GM23248 (cell line): ENCODE results near the gene PC.

Source experiments
- EZH2 ChIP-seq: fragments of 200-600 bp; sonication (generic); IDR thresholded peaks from 2 replicates; pipeline ENCODE4 v1.6.1; 2018; ENCODE audit warnings: antibody characterized with exemption, mild to moderate bottlenecking; ENCODE audit not compliant: insufficient read depth, poor library complexity, severe bottlenecking
- EZH2phosphoT487 ChIP-seq: fragments of 200-600 bp; sonication (generic); IDR thresholded peaks from 2 replicates; pipeline ENCODE4 v1.6.1; 2018; ENCODE audit warnings: antibody characterized with exemption, moderate library complexity, mild to moderate bottlenecking, low read depth; ENCODE audit not compliant: insufficient read depth

DNA sequence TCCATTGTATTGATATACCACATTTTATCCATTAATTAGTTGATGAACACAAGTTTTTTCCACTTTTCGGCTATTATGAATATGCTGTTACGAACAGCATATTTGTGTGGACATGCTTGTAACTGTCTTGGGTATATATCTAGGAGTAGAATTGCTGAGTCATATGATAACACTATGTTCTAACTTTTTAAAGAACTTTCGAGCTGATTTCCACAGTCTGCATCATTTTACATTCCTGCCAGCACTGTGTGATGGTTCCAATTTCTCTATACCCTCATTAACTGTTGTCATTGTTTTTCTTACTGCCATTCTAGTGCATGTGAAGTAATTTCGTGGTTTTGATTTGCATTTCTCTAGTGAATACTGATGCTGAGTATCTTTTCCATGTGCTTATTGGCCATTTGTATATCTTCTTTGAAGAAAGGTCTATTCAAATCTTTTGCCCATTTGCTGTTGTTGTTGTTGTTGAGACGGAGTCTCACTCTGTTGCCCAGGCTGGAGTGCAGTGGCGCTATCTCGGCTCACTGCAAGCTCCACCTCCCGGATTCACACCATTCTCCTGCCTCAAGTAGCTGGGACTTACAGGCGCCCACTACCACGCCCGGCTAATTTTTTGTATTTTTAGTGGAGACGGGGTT is 122.3 kb downstream of the PC start:
- no peak for TF ChIP-seq EZH2phosphoT487
- TF ChIP-seq EZH2 = no peak
